Kidney tubule cell (primary cell): ENCODE results near the gene CD40LG.
A peak's percentile ranks its signal among the peaks of the same experiment; 100 is the strongest.

Source experiments
- DNase-seq: peaks from one replicate; pipeline ENCODE4 v3.0.0-alpha.2; 2018; ENCODE audit warnings: low spot score

Gene CD40LG

DNA sequence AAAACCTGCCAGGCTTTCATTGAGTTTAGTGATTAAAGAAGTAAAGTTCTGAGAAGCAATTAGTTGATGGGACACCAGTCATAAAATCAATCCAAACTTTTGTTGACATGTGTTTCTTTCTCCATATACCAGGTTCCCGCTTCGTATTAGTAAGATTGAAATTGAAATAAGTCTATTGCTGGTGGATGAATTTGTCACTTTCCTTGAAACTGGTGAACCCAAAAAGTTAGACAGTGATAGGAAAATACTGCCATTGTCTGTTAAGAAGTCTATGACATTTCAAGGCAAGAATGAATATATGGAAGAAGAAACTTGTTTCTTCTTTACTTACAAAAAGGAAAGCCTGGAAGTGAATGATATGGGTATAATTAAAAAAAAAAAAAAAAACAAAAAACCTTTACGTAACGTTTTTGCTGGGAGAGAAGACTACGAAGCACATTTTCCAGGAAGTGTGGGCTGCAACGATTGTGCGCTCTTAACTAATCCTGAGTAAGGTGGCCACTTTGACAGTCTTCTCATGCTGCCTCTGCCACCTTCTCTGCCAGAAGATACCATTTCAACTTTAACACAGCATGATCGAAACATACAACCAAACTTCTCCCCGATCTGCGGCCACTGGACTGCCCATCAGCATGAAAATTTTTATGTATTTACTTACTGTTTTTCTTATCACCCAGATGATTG is at the start of gene CD40LG:
CD40LG (plus strand) TSS at position 482 of the 684 bp plus-strand sequence; CDS start at position 573, 91 bp downstream.
- DNase-seq = no peak

DNA sequence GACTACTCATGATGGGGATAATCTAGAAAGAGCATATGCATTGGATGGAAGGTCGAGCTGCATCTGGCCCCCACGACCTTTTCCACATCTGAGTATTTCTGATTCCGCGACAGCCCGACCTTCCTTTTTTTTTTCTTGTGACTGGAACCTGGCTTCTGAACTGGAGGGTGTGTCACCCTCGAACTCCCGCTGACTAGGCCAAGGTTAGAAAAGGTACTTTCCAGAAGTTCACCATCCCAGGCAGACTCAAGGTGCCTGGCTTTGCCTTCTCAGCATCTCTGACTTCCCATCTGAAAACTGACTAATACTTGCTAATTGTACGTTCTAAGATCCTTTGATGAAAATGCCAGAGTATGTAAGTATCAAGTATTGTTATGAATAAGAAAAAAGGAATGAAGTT is 49.3 kb upstream of the CD40LG start:
- DNase-seq = no peak

DNA sequence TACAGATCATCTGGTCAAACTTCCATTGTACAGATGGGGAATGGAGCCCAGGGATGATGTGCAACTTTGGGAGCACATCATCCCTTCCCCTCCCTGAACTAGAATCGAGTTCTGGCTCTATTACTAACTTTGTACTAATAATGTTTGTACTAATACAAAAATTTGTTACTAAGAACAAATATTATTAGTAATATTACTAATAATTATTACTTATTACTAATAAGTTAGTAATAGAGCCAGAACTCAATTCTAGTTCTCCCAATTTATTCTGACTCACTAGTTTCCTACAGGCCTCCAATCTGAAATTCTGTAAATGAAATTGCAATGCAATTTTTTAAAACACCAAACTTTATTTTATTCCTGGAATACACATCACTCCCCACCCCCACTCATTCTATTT is 47.9 kb upstream of the CD40LG start:
- no peak for DNase-seq

DNA sequence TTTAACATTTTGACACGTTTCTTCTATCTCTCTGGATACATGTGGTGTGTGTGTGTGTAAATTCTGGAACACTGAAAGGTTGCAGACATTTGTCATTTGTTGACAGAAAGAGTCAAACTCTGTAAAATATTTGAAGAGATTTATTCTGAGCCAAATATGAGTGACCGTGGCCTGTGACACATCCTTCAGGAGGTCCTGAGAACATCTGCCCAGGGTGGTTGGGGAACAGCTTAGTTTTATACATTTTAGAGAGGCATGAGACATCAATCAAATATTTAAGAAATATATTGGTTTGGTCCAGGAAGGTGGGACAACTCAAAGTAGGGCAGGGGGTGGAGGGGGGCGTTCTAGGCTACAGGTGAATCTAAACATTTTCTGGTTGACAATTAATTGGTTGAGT is 40.7 kb upstream of the CD40LG start:
- no peak for DNase-seq

DNA sequence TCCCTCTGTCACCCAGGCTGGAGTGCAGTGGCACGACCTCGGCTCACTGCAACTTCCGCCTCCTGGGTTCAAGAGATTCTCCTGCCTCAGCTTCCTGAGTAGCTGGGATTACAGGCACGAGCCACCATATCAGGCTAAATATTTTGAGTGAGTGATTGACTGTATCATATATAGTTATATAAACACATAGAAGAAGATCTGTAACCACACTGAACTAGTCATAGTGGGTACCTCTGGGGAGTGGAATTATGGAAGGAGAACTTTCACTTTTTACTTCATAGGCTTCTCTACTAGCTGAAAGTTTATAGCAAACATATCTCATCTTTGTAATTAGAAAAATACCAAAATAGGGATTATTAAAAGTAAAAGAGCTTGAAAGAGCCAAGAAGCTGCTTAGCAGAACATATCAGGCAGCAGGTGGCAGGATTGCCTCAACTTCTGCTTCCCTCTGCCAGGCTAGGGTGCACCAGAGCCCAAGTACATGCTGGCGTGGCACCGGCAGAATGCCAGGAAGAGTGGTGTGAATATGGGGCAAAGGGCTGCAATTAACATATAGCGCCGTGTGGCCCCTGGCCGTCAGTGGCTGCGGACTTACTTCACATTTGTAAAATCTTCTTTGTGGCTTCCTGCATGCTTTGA is 39.5 kb upstream of the CD40LG start:
- peak; percentile 31 for DNase-seq

DNA sequence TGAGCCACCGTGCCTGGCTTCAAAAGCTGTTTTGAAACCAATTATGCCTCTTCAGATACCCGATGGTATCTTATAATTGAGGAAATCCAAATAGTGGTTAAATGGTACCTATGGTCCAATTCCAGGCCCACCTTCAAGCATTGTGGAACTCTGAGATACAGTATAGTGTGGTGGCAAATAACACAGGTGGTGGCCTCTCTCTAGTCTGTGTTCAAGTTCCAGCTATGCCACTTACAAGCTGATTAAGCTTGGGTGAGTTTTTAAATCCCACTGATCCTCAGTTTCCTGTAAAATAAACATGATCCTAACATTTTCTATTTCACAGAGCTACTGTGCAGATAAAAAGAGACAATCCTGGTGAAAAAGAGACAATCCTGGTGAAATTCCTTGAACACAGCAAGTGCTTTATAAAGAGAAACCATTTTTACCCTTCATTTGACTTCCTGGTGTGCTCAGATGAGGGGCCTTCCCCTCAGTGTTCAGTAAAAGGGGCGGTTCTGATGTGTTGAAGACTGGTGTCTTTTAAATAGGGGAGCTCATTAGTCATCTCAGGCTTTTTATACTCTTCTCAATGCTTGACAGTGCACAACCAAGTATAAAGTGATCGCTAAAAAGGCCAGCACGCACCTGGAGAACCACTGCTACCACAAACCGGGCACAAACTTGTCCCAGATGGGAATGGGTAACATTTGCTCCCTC is 30.8 kb upstream of the CD40LG start:
- no peak for DNase-seq

DNA sequence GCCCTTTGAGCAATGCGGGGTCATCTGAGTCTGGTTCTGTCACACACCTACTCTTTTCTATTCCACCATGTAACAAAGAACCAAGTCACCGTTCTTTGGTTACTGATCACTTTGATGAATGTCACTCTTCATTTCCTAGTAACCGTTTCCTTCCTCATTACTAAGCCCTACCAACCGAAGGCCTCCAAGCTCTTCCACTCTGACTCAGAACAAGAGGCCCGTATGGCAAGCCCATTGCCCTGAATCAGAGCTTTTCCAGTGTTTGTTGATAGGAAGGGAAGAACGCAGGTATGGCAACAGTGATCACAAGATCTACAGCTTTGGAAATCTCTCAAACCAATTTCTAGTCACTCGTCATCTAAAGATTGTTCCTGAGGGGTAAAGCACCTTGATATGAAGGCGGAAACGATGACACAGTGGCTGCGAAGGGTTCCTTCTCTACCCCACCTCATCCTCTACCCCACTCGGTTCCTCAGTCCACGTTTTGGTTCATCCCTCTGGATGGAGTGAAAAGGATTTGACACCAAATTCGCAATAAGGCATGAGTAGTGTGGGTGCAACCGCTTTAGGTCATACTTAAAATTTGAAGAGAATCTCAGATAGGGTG is 28.0 kb upstream of the CD40LG start:
- no peak for DNase-seq

DNA sequence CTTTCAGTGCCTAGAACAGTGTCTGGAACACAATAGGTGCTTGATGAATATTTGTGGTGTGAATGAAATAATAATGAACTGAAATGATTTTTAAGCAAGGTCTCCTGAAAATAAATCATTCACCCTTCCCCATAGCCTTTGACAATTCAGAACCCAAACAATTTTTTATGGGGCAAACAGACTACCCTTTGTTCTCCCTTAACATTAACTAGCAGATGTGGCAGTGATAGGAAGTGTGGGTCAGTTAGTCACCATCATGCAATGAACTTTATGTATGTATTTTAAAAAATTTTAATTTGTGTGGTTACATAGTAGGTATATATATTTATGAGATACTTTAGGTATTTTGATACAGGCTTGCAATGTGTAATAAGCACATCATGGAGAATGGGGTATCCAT is 27.2 kb upstream of the CD40LG start:
- no peak for DNase-seq

DNA sequence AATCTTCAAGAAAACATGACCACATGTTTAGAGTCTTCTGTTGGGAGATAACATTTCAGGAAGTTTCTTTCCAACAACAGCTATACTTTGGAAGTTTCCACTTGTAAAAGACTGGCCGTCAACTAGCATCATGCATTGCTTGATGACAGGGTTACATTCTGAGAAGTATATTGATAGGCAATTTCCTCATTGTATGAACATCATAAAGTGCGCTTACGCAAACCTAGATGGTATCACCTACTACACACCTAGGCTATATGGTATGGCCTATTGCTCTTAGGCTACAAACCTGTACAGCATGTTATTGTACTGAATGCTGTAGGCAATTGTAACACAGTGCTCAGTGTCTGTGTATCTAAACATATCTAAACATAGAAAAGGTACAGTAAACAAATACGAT is 25.4 kb upstream of the CD40LG start:
- DNase-seq = no peak

DNA sequence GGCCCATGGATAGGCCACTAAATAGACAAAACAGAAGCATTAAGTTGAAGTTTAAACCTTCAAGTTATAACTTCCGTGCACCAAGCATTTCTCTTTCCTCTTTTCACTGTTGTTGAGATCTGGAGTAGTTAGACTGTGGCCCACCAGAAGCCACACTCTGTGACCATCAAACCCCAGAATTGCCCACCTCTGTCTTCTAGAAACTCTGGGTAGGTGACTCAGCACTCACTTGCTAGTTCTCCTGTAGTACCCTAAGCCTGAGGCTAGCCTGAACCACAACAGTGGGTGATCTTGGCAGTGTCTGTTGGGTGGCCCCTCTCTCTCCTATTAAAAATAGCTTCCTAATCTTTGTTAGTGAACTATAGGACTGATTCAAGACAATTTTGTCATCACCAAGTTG is 24.6 kb upstream of the CD40LG start:
- DNase-seq = no peak

DNA sequence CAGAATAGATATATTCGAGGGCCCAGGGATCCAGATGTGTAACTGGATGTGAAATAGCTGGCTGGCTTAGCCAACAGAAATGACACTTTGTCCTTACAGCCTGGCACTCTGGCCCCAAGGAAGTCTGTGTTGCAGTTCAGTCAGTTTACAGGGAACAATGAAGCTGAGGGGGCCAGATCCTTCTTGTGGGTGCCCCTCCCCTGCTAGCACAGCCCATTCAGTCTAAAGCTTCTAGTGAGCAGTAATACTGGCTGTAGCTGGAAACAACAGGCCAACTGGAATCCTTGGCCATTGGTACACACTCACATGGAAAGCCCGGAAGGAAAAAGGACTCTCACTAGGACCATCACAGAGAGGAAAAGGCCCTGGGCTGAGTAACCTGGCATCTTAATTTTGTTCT is 22.7 kb upstream of the CD40LG start:
- DNase-seq = no peak

DNA sequence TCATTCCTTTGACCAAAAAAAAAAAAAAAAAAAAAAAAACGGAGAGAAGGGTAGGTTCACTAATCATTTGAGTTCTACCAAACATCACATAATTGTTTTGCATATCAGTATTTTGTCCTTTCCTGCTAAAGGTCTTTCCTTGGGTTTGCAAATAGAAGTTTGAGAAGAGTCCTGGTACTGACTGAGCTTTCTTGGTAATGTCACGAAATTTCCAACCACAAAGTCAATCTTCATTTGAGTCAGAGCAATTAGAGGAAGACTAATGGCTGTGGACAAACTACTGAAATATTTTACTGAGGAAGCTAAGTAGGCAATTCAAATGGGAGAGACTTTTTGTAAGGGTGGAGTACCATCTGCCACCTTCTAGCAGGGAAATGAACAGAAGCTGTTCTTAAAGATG is 21.7 kb upstream of the CD40LG start:
- DNase-seq = no peak

DNA sequence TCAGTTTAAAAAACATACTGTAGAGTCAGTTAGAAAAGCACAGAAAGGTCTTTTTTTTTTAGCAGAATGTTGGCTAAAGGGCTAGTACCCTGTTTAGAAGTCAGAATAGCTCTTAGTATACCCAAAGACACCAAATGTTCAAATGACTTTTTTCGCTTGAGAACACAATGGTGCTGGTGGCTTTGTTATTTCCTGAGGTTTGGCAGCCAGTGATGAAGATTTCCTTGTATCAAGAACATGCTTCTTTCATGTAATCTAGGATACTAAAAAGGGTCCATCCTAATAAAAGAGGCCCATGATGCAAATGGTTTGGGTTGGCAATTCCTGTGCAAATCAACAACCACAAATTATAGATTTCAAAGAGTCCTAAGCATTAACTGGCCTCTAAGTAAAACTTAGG is 21.1 kb upstream of the CD40LG start:
- no peak for DNase-seq

DNA sequence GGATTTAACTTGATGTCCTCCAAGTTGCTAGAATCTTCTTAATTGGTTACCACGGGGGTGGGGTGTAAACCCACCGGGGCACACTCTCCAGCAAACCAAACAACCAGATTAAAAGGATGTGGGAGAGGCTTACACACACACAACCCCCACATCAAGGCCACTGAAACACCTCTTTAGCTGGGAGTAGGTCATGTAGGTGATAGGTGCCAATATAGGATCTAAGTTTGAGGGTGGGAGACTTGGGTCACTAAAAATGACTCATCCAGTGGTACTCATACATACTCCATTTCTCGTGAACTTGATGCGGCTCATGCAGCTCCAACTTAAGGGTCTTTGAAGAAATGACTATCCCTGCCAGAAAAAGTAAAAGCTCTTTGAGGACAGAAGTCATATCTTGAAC is 20.5 kb upstream of the CD40LG start:
- DNase-seq = no peak

DNA sequence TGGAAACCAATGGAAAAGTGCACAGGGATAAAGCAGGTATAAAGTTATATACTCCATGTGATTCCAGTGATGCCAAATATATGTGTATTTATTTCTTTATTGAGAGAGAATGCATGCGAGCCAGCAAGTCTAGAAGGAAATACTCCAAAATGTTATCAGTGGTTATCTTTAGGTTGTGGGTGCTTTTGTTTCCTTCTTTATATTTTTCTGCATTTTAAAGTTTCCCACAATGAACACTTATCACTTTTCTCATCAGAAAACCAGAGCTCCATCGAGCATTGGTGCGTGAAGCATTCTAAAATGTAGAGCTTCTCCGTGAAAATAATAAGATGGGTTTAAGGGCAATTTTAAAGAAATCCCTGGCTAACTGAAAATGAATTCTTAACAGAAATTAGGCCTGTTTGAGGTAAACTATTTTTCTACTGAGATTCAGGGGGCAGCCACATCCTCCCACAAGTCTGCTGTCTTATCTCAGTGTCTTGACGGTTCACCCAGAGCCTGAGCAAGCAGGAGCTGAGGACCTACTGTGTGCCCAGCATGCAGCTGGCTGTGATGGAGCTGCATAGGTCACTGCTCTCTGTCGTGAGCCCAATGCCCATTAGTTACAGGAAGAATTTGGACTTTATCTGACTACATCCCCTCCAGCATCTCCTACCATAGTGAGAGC is 18.7 kb upstream of the CD40LG start:
- no peak for DNase-seq

DNA sequence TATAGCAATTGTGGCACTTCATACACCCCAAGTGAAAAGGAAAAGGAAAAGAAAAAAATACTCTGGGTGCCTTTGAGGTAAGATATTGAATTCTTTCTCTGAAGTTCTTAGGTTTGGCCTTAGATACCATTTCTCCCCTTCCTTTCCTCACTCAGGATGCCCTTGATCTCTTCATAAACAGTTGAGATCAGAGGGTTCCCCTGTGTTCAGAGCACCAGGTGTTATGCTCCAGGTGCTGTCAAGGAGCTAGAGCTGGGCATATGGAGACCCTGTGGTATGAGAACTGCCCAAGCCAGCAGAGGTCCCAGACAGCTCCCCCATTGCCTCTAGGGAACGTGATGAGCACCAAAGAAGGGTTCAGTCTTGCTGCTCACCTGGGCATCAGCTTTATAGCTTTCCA is 17.1 kb upstream of the CD40LG start:
- no peak for DNase-seq

DNA sequence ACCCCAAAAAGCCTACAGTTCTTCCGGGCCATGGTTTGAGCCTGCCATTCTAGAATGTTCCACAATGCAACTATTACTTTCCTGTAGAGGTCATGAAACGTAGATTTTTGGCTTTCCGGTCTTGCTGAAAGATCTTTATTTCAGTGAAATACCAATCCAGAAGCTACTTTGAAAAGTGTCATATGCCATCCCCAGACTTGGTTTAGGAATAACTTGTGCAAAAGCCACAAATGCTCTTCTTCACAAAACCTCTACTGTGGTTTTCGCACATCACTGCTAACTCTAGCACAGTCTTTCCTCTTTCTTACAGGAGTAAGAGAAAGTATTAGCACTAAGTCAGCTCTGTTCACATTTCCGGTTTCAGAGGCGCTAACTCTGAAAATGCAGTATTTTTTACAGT is 12.7 kb upstream of the CD40LG start:
- no peak for DNase-seq

DNA sequence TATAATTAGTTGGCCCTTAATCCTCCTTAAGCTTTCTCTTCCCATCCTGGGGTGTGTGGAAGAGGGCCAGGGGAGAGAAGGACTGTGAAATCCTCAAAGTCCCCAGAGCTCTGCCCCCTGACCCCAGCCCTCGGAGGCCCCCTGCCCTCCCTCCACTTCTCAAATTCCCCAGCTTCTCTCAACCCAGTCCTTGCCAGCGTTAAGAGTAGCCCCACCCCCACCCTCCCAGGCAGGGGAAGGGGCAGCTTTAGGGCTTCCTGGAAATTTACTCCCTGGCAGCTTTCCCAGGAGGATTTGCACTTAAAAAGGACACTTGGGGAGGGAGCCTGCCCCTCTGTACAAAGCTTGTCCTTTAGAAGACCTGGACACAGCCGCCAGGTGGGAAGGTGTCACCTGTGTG is 11.8 kb upstream of the CD40LG start:
- DNase-seq = no peak

DNA sequence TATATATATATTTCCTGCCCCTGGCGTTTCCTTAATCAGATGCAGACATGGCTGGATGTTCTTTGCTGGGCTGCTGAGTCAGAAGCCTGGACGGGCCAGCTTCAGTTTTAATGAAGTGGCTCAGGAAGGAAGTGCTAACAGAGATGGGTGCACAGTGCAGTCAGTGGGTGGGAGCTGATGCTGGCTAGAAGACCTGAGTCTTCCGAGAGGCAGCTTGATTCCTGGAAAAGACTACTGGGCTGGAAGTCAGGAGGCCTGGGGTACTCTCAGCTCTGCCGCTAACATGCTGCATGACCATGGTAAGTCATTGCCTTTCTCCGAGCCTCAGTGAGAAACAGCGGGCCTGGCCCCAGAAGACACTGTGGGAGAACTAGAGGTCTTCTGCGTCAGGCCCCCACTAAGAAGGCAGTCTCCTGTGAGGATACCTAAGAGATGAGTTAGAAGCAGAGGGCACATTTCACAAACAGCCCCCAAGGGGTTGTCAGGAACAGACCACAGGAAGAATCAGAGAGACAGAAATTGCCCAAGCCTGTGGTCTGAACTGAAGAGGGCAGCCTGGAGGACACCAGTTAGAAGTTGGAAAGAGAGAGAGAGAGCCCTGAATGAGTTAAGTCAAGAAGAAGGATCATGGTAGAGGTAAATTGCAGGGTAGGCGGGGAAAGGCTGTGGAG is 8.3 kb upstream of the CD40LG start:
- DNase-seq = no peak

DNA sequence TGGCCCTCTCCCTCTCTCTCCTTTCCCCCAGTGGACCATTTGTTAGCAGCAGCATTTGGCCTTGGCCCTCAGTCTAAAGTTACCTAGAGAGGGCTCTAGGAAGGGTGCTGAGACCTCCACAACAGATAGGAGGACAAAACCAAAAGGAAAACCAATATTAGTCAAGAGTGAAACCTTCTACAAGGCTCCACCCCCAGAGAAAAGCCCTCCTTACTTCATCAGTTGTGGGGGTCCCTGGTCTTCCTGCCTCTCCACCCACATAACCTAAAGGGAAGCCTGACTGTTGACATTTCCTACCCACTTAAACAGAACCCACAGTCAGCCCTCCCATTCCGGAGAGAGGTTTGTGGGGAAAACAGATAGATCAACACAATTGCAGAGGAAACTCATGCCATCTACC is 4.7 kb upstream of the CD40LG start:
- DNase-seq = no peak

DNA sequence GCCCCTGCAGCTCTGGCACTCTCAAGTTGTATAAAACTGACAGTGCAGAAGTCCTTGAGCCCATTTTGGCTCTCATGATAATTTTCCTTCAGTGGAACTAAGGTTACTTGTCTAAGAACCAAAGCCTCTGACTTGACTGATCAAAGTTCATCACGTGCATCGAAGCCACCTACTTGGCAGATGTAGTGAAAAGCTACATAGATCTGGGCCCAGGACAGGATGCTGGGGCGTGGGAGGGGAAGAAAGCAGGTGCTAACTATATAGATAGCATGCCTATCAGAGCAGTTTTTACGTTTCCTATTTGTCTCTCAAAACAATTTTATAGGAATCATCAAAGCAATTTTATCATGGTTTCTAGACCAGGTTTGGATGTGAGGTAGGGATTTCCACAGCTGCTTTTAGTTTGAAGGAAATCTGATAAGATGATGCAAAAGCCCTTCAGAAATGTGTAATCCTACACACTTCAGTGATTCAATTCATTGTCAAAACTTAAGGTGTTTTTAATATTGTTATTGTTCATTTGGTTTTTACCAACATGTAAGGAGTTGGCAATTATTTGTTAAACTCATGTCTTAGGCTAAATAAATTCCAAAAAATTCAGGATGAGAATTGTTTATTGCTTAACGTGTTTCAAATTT is 1.2 kb upstream of the CD40LG start:
- DNase-seq = no peak

DNA sequence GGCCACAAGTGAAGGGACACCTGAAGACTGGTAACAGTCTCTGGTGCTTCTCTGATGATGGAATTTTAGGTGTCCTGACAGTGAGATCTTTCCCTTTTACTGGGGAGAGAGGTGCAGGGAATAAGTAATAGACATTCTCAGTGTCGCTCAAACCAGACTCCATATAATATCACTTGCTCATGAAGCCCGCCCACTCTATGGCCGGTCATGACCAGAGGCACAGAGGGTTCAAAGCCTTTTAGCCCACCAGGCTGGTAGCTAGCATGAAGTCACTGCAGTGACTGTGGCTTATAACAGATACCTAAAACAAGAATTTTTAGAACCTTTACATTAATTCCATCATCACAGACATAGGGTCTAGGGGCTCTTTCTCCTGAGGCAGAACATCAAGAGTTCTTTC is 2.9 kb downstream of the CD40LG start:
- no peak for DNase-seq
